Dermis lymphatic vessel endothelial cell (primary cell): Measurements from ENCODE around the gene TIAL1. TPM values are rescaled to one million over a fixed set of nuclear protein-coding genes. Genes with fewer than 3 reads are reported as not detected.

Source experiments
- total RNA-seq: library from RNA; depleted of rRNA; stranded (reverse); fragments of >200 nt; gene quantifications from 2 replicates; pipeline ENCODE4 v1.2.1, GENCODE V29; 2014

TIAL1 gene
- 15.6 and 23.6 TPM in 2 replicates for total RNA-seq

GRCh38 chr10:119596537-119597404 lies at the start of gene TIAL1:
Gene TIAL1 (minus strand): TSS chr10:119596964. CDS start chr10:119596465, 499 bp downstream.

GRCh38 chr10:119542357-119542987 lies 54.3 kb downstream of the TIAL1 start, which contains the start of gene RGS10:
Gene RGS10 (minus strand): TSS chr10:119542719. CDS start chr10:119542638, 81 bp downstream.

Other genes starting within 250 kb of the TIAL1 start
- gene RGS10, start 54.2 kb downstream of the TIAL1 start, total RNA-seq, result 0.54 and 2.1 TPM in 2 replicates
- gene BAG3, start 54.4 kb upstream of the TIAL1 start, total RNA-seq, result 3.9 and 5.2 TPM in 2 replicates
- 6.1 and 15.6 TPM in 2 replicates for gene INPP5F, start 129.1 kb upstream of the TIAL1 start, total RNA-seq